Endothelial cell of umbilical vein (primary cell): ENCODE data around the gene ADGRB2.

Experiments
- CTCF ChIP-seq, 2 donors: IDR thresholded peaks; 1 replicate in 1 of 2; 2 replicates in 1 of 2; pipeline ENCODE4 v1.5.1; 2011; ENCODE audit warnings: low read length in 2 of 2, mild to moderate bottlenecking in 2 of 2, moderate library complexity in 2 of 2, control low read depth in 1 of 2, inconsistent platforms in 1 of 2, low read depth in 1 of 2; ENCODE audit not compliant: insufficient read depth in 1 of 2; ENCODE audit errors: extremely low read depth in 1 of 2
- EZH2 ChIP-seq: IDR thresholded peaks from 2 replicates; pipeline ENCODE4 v1.6.1; 2012; ENCODE audit warnings: borderline replicate concordance, low read depth, mild to moderate bottlenecking, moderate library complexity, low read length, inconsistent platforms; ENCODE audit not compliant: severe bottlenecking
- FOS ChIP-seq: IDR thresholded peaks from 2 replicates; pipeline ENCODE4 v1.6.1; 2011; ENCODE audit warnings: mild to moderate bottlenecking, low read length, moderate library complexity, borderline replicate concordance; ENCODE audit not compliant: insufficient read depth
- JUN ChIP-seq: IDR thresholded peaks from 2 replicates; pipeline ENCODE4 v1.6.1; 2011; ENCODE audit warnings: borderline replicate concordance, low read depth; ENCODE audit not compliant: insufficient read length, insufficient read depth
- POLR2A ChIP-seq: IDR thresholded peaks from 2 replicates; pipeline ENCODE4 v1.6.1; 2012; ENCODE audit warnings: low read depth, mild to moderate bottlenecking, control low read depth, low read length
- POLR2AphosphoS5 ChIP-seq: IDR thresholded peaks from 2 replicates; pipeline ENCODE4 v1.6.1; 2012; ENCODE audit warnings: low read depth, mild to moderate bottlenecking, control low read depth, low read length, moderate library complexity; ENCODE audit not compliant: insufficient read depth
- TF ChIP-seq, protein P1 (sequence below): IDR thresholded peaks from 2 replicates; pipeline ENCODE4 v1.6.1; 2011; ENCODE audit not compliant: insufficient read depth, insufficient read length

GRCh38 chr1:31780632-31781031 lies 16.5 kb upstream of the ADGRB2 start:
- TF ChIP-seq CTCF (IDR thresholded peaks at IDR 0.05; ENCODE audit: extremely low read depth in 1 of 2, insufficient read depth in 1 of 2, low read depth in 1 of 2, low read length in 2 of 2) = no peak
- TF ChIP-seq POLR2AphosphoS5 = no peak
- TF ChIP-seq POLR2A = no peak
- TF ChIP-seq EZH2 = no peak
- TF ChIP-seq, protein P1, sequence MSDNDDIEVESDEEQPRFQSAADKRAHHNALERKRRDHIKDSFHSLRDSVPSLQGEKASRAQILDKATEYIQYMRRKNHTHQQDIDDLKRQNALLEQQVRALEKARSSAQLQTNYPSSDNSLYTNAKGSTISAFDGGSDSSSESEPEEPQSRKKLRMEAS = no peak
- TF ChIP-seq JUN = no peak
- no peak for TF ChIP-seq FOS
